ENCODE data around the gene GUCA2B.

GRCh38 chr1:42108309-42108708 is 44.9 kb upstream of the GUCA2B start:
- TF ChIP-seq CEBPB (IDR thresholded peaks at IDR 0.05; ENCODE audit: low read depth, low read length): no peak
- TF ChIP-seq CTCF (conservative IDR thresholded peaks at IDR 0.05; ENCODE audit: low read depth, low read length): no peak
- TF ChIP-seq MAZ (IDR thresholded peaks at IDR 0.05; ENCODE audit: borderline replicate concordance, low read depth, low read length): no peak
- TF ChIP-seq USF2 (IDR thresholded peaks at IDR 0.05; ENCODE audit: low read depth, low read length): no peak
- TF ChIP-seq ELK1 (IDR thresholded peaks at IDR 0.05; ENCODE audit: borderline replicate concordance, low read depth, low read length): no peak
- no peak for TF ChIP-seq POLR2A (IDR thresholded peaks at IDR 0.05; ENCODE audit: low read depth, low read length)
- TF ChIP-seq RFX5 (IDR thresholded peaks at IDR 0.05; ENCODE audit: low read depth, low read length): no peak
- no peak for TF ChIP-seq CHD1 (IDR thresholded peaks at IDR 0.05; ENCODE audit: low read depth, low read length)
- no peak for TF ChIP-seq RCOR1 (IDR thresholded peaks at IDR 0.05; ENCODE audit: insufficient replicate concordance, low read length)
- TF ChIP-seq SMC3 (IDR thresholded peaks at IDR 0.05; ENCODE audit: low read depth, low read length): no peak
- TF ChIP-seq NFE2L2 (IDR thresholded peaks at IDR 0.05; ENCODE audit: low read depth, low read length): no peak

Data from IMR-90 (cell line).